ENCODE results near the gene ZNF808. TPM values are rescaled to one million over a fixed set of nuclear protein-coding genes. Genes with fewer than 3 reads are reported as not detected.

The ZNF808 gene
- total and polyA plus RNA-seq, 2 of the 13 experiments (the other 11 are each of a cell fraction or from before 2014, with no cell fraction given), result 3.0 to 7.4 TPM

DNA sequence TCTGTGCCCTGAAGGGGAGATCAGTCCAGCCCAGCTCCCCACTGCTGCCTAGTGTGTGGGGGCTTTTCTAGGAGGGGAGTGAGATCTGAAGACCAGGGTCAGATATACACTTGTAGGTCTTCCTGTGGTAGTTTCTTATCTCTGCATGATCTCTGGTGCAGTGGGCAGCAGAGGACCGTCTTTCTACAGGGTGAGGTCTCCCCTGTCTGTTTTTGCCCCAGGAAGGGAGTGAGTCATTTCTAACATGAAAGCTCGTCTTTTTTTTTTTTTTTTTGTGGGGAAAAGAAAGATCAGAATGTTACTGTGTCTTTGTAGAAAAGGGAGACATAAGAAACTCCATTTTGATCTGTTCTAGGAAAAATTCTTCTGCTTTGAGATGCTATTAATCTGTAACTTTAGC lies 8.8 kb upstream of the ZNF808 start:
- Histone ChIP-seq H3K4me1 (ENCODE audit: insufficient read depth, low read length) (peaks cover 14% of the 10 kb centered on the region; the same call in 1 of the 2 replicates), H3K27me3 (ENCODE audit: control insufficient read depth in 1 of 2, insufficient read depth in 2 of 2, low read length in 2 of 2) (no peaks in the 10 kb centered on the region; a peak in 1 of 5 replicates), H3K27ac (ENCODE audit: extremely low read length, insufficient read depth, low read length) (no peak overlapping the region), H3K4me3 (replicated peaks in 1 of 3; ENCODE audit: insufficient read depth in 1 of 3, low read depth in 2 of 3, low read length in 3 of 3) (no peak overlapping the region), H3K4me2 (ENCODE audit: low read depth, low read length) (no peak overlapping the region), H2AFZ (ENCODE audit: low read length) (no peak overlapping the region), H3K9me3 (ENCODE audit: low read length) (peaks cover 25% of the 10 kb centered on the region), H3K79me2 (ENCODE audit: insufficient read depth, low read length) (no peaks in the 10 kb centered on the region), H4K20me1 (ENCODE audit: insufficient read depth, low read length) (no peaks in the 10 kb centered on the region), H3K36me3 (replicated peaks in 1 of 2; ENCODE audit: control insufficient read depth in 1 of 2, insufficient read depth in 2 of 2, low read length in 2 of 2) (no peaks in the 10 kb centered on the region), H3K9ac (ENCODE audit: insufficient read depth, low read depth, low read length) (no peak overlapping the region)
- FAIRE-seq (no peak), ATAC-seq (no peak), DNase-seq (ENCODE audit: low spot score) (no peak)
- no TSS peak for BruUV-seq (replicated peaks)
- intact Hi-C loops (cut with micrococcal nuclease; ENCODE audit: unreplicated experiment) (no loop called here), in situ Hi-C loops (cut with HindIII; ENCODE audit: extremely low pct_ligation_motif_present, low pct_unique_long_range_greater_than_20kb) (no loop called here)
- ChIA-PET POLR2A (interaction anchor here (1.0 kb wide), 1 partner anchor 8 kb away, joined by 6 read pairs; the partner anchor contains the start of gene ZNF808), CTCF (ENCODE audit: low intra/inter-chr PET ratio, low total read pairs) (no interaction called here)
- WGBS (ENCODE audit: low lambda C conversion rate), result 0% methylated on average over 2 of the region's 2 CpGs
- TF ChIP-seq ZSCAN29 (CRISPR knock-in tag; conservative IDR thresholded peaks at IDR 0.05) (no peak), JUN (CRISPR knock-in tag; IDR thresholded peaks at IDR 0.05) (no peak), SNAPC2 (CRISPR knock-in tag; IDR thresholded peaks at IDR 0.05) (no peak), FOXK1 (CRISPR knock-in tag; IDR thresholded peaks at IDR 0.05; ENCODE audit: borderline replicate concordance, low read depth) (no peak), POGZ (CRISPR knock-in tag; IDR thresholded peaks at IDR 0.05) (no peak), CBX2 (IDR thresholded peaks at IDR 0.05; ENCODE audit: low read depth, low read length) (no peak), CBX2 (CRISPR knock-in tag; IDR thresholded peaks at IDR 0.05; ENCODE audit: low read depth) (no peak), GATAD1 (CRISPR knock-in tag; IDR thresholded peaks at IDR 0.05) (no peak), JDP2 (CRISPR knock-in tag; IDR thresholded peaks at IDR 0.05; ENCODE audit: borderline replicate concordance) (no peak), IRX3 (CRISPR knock-in tag; IDR thresholded peaks at IDR 0.05; ENCODE audit: borderline replicate concordance, low read depth) (no peak), MAFK (conservative IDR thresholded peaks at IDR 0.05 in 1 of 2, IDR thresholded peaks at IDR 0.05 in 1 of 2; ENCODE audit: low read length in 2 of 2) (no peak), AHR (CRISPR knock-in tag; IDR thresholded peaks at IDR 0.05) (no peak), PHF5A (CRISPR knock-in tag; IDR thresholded peaks at IDR 0.05; ENCODE audit: low read depth, unreplicated experiment) (no peak)
- TF ChIP-seq, protein P1, sequence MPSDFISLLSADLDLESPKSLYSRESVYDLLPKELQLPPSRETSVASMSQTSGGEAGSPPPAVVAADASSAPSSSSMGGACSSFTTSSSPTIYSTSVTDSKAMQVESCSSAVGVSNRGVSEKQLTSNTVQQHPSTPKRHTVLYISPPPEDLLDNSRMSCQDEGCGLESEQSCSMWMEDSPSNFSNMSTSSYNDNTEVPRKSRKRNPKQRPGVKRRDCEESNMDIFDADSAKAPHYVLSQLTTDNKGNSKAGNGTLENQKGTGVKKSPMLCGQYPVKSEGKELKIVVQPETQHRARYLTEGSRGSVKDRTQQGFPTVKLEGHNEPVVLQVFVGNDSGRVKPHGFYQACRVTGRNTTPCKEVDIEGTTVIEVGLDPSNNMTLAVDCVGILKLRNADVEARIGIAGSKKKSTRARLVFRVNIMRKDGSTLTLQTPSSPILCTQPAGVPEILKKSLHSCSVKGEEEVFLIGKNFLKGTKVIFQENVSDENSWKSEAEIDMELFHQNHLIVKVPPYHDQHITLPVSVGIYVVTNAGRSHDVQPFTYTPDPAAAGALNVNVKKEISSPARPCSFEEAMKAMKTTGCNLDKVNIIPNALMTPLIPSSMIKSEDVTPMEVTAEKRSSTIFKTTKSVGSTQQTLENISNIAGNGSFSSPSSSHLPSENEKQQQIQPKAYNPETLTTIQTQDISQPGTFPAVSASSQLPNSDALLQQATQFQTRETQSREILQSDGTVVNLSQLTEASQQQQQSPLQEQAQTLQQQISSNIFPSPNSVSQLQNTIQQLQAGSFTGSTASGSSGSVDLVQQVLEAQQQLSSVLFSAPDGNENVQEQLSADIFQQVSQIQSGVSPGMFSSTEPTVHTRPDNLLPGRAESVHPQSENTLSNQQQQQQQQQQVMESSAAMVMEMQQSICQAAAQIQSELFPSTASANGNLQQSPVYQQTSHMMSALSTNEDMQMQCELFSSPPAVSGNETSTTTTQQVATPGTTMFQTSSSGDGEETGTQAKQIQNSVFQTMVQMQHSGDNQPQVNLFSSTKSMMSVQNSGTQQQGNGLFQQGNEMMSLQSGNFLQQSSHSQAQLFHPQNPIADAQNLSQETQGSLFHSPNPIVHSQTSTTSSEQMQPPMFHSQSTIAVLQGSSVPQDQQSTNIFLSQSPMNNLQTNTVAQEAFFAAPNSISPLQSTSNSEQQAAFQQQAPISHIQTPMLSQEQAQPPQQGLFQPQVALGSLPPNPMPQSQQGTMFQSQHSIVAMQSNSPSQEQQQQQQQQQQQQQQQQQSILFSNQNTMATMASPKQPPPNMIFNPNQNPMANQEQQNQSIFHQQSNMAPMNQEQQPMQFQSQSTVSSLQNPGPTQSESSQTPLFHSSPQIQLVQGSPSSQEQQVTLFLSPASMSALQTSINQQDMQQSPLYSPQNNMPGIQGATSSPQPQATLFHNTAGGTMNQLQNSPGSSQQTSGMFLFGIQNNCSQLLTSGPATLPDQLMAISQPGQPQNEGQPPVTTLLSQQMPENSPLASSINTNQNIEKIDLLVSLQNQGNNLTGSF (CRISPR knock-in tag; IDR thresholded peaks at IDR 0.05), result no peak
- TF ChIP-seq, protein P2, sequence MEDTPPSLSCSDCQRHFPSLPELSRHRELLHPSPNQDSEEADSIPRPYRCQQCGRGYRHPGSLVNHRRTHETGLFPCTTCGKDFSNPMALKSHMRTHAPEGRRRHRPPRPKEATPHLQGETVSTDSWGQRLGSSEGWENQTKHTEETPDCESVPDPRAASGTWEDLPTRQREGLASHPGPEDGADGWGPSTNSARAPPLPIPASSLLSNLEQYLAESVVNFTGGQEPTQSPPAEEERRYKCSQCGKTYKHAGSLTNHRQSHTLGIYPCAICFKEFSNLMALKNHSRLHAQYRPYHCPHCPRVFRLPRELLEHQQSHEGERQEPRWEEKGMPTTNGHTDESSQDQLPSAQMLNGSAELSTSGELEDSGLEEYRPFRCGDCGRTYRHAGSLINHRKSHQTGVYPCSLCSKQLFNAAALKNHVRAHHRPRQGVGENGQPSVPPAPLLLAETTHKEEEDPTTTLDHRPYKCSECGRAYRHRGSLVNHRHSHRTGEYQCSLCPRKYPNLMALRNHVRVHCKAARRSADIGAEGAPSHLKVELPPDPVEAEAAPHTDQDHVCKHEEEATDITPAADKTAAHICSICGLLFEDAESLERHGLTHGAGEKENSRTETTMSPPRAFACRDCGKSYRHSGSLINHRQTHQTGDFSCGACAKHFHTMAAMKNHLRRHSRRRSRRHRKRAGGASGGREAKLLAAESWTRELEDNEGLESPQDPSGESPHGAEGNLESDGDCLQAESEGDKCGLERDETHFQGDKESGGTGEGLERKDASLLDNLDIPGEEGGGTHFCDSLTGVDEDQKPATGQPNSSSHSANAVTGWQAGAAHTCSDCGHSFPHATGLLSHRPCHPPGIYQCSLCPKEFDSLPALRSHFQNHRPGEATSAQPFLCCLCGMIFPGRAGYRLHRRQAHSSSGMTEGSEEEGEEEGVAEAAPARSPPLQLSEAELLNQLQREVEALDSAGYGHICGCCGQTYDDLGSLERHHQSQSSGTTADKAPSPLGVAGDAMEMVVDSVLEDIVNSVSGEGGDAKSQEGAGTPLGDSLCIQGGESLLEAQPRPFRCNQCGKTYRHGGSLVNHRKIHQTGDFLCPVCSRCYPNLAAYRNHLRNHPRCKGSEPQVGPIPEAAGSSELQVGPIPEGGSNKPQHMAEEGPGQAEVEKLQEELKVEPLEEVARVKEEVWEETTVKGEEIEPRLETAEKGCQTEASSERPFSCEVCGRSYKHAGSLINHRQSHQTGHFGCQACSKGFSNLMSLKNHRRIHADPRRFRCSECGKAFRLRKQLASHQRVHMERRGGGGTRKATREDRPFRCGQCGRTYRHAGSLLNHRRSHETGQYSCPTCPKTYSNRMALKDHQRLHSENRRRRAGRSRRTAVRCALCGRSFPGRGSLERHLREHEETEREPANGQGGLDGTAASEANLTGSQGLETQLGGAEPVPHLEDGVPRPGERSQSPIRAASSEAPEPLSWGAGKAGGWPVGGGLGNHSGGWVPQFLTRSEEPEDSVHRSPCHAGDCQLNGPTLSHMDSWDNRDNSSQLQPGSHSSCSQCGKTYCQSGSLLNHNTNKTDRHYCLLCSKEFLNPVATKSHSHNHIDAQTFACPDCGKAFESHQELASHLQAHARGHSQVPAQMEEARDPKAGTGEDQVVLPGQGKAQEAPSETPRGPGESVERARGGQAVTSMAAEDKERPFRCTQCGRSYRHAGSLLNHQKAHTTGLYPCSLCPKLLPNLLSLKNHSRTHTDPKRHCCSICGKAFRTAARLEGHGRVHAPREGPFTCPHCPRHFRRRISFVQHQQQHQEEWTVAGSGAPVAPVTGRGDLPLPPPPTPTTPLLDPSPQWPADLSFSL (CRISPR knock-in tag; IDR thresholded peaks at IDR 0.05), result no peak
